ENCODE data around the gene BCL3.

GRCh38 chr19:44762038-44762437 lies 13.5 kb downstream of the BCL3 start:
- no peak for TF ChIP-seq CTCF (optimal IDR thresholded peaks at IDR 0.05 in 1 of 3, IDR thresholded peaks at IDR 0.05 in 1 of 3, conservative IDR thresholded peaks at IDR 0.05 in 1 of 3; ENCODE audit: extremely low read depth in 1 of 3, insufficient read depth in 2 of 3, low read length in 3 of 3)
- TF ChIP-seq EZH2 (IDR thresholded peaks at IDR 0.05; ENCODE audit: low read length) = no peak
